ENCODE data around the gene MYT1. TPM values are rescaled to one million over a fixed set of nuclear protein-coding genes. Genes with fewer than 3 reads are reported as not detected.

MYT1 gene
- total and polyA plus RNA-seq, 4 donors, result under 0.01 to 6.5 (median 0.08) TPM

- no peaks in the 10 kb centered on the region for H3K4me1 ChIP-seq (ENCODE audit: control insufficient read depth in 4 of 4, insufficient read depth in 4 of 4, low read length in 3 of 4)
- no peaks in the 10 kb centered on the region for H3K9me3 ChIP-seq (ENCODE audit: control insufficient read depth in 4 of 4, low read length in 3 of 4)
- TF ChIP-seq EGR1 (IDR thresholded peaks at IDR 0.05; ENCODE audit: low read depth in 2 of 2) (no peak), HNF4A (conservative IDR thresholded peaks at IDR 0.05) (no peak), ZBTB33 (IDR thresholded peaks at IDR 0.05) (no peak), NR2F2 (IDR thresholded peaks at IDR 0.05) (no peak), YY1 (IDR thresholded peaks at IDR 0.05) (no peak), RXRA (IDR thresholded peaks at IDR 0.05) (no peak)
- DNase-seq (ENCODE audit: low spot score), result no peak
- H3K27ac ChIP-seq (ENCODE audit: low read depth in 1 of 2, low read length in 2 of 2), result no peak overlapping the region
- H3K4me3 ChIP-seq (ENCODE audit: low read depth in 1 of 3, low read length in 3 of 3), result no peak overlapping the region
- H3K9ac ChIP-seq (ENCODE audit: low read depth in 1 of 2, low read length in 2 of 2), result no peak overlapping the region
- WGBS, result 82% methylated on average over 11 of the region's 11 CpGs
- no peaks in the 10 kb centered on the region for H3K36me3 ChIP-seq (ENCODE audit: control insufficient read depth in 4 of 4, insufficient read depth in 3 of 4, low read depth in 1 of 4, low read length in 3 of 4)
- H3K27me3 ChIP-seq (ENCODE audit: control insufficient read depth in 4 of 4, insufficient read depth in 4 of 4, low read length in 3 of 4), result no peaks in the 10 kb centered on the region
These were observed 35.0 kb upstream of the MYT1 start for GRCh38 chr20:64129146-64129782.

- H3K4me3 ChIP-seq (ENCODE audit: low read depth in 1 of 3, low read length in 3 of 3), result no peak overlapping the region
- no peaks in the 10 kb centered on the region for H3K36me3 ChIP-seq (ENCODE audit: control insufficient read depth in 4 of 4, insufficient read depth in 3 of 4, low read depth in 1 of 4, low read length in 3 of 4)
- no peaks in the 10 kb centered on the region for H3K4me1 ChIP-seq (ENCODE audit: control insufficient read depth in 4 of 4, insufficient read depth in 4 of 4, low read length in 3 of 4)
- no peaks in the 10 kb centered on the region for H3K9me3 ChIP-seq (ENCODE audit: control insufficient read depth in 4 of 4, low read length in 3 of 4)
- H3K27me3 ChIP-seq (ENCODE audit: control insufficient read depth in 4 of 4, insufficient read depth in 4 of 4, low read length in 3 of 4), result no peaks in the 10 kb centered on the region
- no peak overlapping the region for H3K27ac ChIP-seq (ENCODE audit: low read depth in 1 of 2, low read length in 2 of 2)
- H3K9ac ChIP-seq (ENCODE audit: low read depth in 1 of 2, low read length in 2 of 2), result no peak overlapping the region
- no peak for TF ChIP-seq REST (IDR thresholded peaks at IDR 0.05)
- no peak for DNase-seq (ENCODE audit: low spot score)
- 79% methylated on average over 5 of the region's 5 CpGs for WGBS
These were observed 34.0 kb upstream of the MYT1 start for GRCh38 chr20:64130271-64130670.

- WGBS, result 82% methylated on average over 10 of the region's 10 CpGs
These were observed 33.4 kb upstream of the MYT1 start for GRCh38 chr20:64130876-64131275.

More at GRCh38 chr20:64130876-64131275, 33.4 kb upstream of the MYT1 start:
- TF ChIP-seq REST (IDR thresholded peaks at IDR 0.05) (no peak), HNF4G (IDR thresholded peaks at IDR 0.05) (no peak), RAD21 (IDR thresholded peaks at IDR 0.05) (no peak), ZBTB33 (IDR thresholded peaks at IDR 0.05) (no peak), YY1 (IDR thresholded peaks at IDR 0.05) (no peak), ATF3 (IDR thresholded peaks at IDR 0.05) (no peak), MAX (IDR thresholded peaks at IDR 0.05) (no peak), HNF4A (conservative IDR thresholded peaks at IDR 0.05) (no peak), EGR1 (IDR thresholded peaks at IDR 0.05; ENCODE audit: low read depth in 2 of 2) (no peak)
- Histone ChIP-seq H3K4me1 (ENCODE audit: control insufficient read depth in 4 of 4, insufficient read depth in 4 of 4, low read length in 3 of 4) (no peaks in the 10 kb centered on the region), H3K27me3 (ENCODE audit: control insufficient read depth in 4 of 4, insufficient read depth in 4 of 4, low read length in 3 of 4) (no peaks in the 10 kb centered on the region), H3K27ac (ENCODE audit: low read depth in 1 of 2, low read length in 2 of 2) (no peak overlapping the region), H3K9me3 (ENCODE audit: control insufficient read depth in 4 of 4, low read length in 3 of 4) (no peaks in the 10 kb centered on the region), H3K4me3 (ENCODE audit: low read depth in 1 of 3, low read length in 3 of 3) (no peak overlapping the region), H3K36me3 (ENCODE audit: control insufficient read depth in 4 of 4, insufficient read depth in 3 of 4, low read depth in 1 of 4, low read length in 3 of 4) (no peaks in the 10 kb centered on the region), H3K9ac (ENCODE audit: low read depth in 1 of 2, low read length in 2 of 2) (no peak overlapping the region)
- no peak for DNase-seq (ENCODE audit: low spot score)
